Hippocampal formation (tissue), 2 donors: Measurements from ENCODE around the gene RNF225.
"Not testable (repeated sequence)": the region's sequence is repeated elsewhere in the genome, so short reads cannot be mapped to it uniquely, and the experiment has no call there.

Source experiments
- DNase-seq, 2 donors: peaks; one replicate each; lab custom pipeline; 2025; lab: John Stamatoyannopoulos, UW

RNF225 gene

GRCh38 chr19:58362272-58362994, 33.0 kb upstream of the RNF225 start, which contains the start of gene ZNF497:
TSS of gene ZNF497 (minus strand) at chr19:58362751. CDS start at chr19:58357635, 5,116 bp downstream.
- DNase-seq, result peak; percentile 91 to 96

GRCh38 chr19:58364146-58364545, 31.3 kb upstream of the RNF225 start:
- no peak for DNase-seq

- no peak for DNase-seq
These were observed 28.6 kb upstream of the RNF225 start for GRCh38 chr19:58366585-58367430.

DNA sequence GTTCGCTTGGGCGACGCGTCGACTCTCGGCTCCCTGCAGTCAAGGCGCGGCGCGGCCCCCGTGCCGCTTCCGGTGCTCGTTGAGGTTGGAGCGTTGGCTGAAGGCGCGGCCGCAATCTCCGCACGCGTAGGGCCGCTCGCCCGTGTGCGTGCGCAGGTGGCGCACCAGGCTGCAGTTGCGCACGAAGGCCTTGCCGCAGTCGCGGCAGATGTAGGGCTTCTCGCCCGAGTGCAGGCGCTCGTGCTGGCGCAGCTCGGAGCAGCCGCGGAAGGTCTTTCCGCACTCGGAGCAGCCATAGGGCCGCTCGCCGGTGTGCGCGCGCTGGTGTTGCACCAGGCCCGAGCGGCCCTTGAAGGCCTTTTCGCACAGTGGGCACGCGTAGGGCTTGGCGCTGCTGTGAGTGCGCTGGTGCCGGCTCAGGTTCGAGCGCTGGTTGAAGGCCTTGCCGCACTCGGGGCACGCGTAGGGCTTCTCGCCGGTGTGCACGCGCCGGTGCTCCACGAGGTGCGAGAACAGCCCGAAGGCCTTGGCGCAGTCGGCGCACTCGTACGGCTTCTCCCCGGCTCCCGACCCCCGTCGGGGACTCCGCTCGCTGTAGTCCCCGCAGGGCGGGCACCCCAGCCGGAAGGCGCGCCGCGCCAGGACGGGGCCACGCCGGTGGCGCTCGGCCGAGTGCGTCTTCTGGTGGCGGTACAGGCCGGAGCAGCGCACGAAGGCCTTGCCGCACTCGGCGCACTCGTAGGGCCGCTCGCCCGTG, 27.6 kb upstream of the RNF225 start:
- DNase-seq, result no peak

DNA sequence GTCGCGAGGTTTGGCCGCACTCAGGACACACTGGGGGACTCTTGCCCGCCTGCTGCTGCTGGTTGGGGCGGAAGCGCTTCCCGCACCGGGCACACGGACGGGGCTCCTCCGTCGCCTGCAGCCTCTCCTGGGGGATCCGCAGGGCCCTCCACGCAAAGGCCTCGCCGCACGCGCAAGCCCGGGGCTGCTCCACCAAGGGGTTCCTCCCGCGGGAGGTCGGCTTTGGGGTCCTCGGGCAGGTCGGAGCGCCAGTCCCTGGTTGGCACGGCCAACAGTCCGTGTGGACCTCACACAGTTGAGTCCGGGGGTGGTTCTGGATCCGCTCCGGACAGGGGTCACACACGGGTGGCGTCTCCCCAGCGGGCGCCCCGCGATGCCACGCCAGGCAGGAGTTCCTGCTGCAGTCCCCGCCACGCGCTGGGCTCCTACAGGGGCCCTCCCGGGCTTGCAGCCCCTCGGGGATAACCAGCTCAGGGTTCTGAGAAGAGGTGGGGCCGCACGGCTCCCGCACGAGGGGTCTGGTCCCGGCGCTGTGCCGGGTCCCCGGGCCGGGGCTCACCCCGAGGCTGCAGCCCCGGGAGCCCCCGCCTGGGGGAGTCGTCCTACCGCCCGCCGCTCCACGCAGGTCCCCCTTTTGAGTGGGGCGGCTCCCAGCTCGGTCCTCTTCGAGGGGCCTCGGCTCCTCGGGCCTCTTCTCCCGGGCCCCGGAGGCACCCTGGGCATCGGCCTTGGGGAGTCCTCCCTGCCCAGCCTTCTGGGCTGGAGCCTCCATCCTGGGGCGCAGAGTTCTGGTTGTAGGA, 26.7 kb upstream of the RNF225 start:
- no peak for DNase-seq

- DNase-seq, result no peak
These were observed 22.9 kb upstream of the RNF225 start for GRCh38 chr19:58372311-58373133.

DNA sequence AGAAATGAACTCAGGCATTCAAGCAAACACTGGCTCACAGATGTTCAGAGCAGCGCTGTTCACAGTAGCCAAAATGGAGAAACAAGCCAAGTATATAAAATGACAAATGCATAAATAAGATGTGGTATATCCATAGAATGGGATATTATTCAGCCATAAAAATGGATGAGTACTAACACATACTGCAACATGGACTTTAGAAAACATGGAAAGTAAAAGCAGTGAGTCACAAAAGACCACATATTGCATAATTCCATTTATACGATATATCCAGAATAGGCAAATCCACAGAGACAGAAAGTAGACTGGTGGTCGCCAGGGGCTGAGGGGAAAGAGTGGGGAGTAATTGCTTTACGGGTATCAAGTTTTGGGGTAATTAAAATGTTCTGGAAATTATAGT, 21.3 kb upstream of the RNF225 start:
- no peak for DNase-seq

DNA sequence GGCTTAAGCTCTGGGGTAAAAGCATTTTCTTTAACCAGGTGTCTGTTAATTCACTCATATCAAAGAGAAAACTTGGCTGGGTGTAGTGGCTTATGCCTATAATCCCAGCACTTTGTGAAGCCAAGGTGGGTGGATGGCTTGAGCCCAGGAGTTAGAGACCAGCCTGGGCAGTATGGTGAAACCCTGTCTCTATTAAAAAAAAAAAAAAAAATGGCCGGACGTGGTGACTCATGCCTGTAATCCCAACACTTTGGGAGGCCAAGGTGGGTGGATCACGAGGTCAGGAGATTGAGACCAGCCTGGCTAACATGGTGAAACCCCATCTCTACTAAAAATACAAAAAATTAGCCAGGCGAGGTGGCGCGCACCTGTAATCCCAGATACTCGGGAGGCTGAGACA, 18.7 kb upstream of the RNF225 start:
- not testable (repeated sequence) for DNase-seq

DNA sequence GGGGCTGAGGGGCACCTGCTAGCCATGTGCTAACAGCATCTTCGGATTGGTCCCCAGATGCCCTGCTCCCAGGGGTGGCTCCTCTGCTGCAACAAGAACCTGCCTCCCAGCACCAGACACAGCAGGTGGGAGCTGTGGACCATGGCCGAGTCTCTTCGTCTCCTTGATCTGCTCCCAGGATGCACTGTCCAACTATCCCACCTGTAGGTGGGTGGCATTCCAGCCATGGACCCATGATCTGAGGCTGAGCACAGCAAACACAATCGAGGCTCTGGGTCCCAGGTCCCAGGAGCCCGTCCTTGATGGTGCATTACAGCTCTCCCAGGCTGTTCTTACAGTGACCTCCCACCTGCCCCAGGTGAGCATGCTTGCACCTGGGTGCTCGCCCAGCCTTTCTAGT, 16.2 kb upstream of the RNF225 start:
- no peak for DNase-seq

DNA sequence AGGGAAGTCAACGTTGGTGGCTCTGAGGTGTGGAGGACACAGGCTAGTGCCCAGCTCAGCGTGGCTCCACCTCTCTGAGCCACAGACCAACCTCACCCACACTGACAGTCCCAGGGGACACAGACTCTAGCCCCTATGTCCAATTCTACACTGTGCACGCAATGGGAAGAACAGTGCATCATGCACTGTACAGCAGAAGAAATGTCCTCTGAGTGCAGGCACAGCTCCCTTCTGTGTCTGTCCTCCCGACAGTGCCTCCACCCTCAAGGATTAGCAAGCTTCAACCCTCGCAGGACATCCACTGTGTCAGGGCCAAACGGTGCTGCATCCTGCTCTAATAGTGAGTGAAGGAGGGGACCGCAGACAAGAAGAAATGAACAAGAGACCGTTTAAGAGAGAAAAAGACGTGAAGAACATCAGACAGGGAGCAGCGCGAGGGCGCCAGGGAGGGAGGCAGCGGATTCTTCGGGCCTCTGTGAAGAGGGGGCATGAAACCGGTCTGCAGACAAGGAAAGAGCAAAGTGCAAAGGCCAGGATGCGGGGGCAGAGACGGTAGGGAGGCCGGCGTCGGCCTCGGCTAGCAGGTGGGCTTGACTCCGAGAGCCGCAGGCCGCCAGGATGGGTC, 15.3 kb upstream of the RNF225 start:
- DNase-seq, result peak in 1 of 2 donors; percentile 60

- peak; percentile 97 to 98 for DNase-seq
These were observed 14.6 kb upstream of the RNF225 start, which contains the start of gene ZNF837 for GRCh38 chr19:58380662-58381459. TSS of gene ZNF837 (minus strand) at chr19:58381030. CDS start at chr19:58369332, 11,698 bp downstream.

DNA sequence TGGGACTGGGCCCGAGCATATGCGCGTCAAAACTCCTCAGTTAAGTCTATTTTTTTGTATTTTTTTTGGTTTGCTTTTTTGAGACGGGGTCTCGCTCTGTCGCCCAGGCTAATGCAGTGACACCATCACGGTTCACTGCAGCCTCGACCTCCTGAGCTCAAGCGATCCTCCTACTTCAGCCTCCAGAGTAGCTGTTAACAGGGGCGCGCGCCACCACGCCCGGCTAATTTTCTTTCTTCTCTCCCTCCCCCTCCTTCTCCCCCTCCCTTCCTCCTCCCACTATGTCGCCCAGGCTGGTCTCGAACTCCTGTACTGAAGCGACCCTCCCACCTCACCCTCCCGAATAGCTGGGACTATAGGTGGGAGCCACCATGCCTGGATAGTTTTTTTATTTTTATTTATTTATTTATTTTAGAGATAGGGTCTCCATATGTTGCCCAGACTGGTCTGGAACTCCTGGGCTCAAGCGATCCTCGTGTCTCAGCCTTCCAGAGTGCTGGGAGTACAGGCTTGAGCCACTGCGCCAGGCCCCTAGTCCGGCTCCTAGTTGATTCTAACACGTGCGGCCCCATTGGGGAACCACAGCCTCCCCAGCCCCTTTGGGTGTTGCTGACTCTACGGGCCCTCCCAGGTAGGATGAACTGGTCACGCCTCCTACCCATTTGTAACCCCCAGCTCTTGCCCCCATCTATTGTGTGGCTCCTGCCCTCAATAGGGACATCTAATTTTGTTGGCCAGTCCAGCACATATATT, 13.8 kb upstream of the RNF225 start:
- no peak for DNase-seq

DNA sequence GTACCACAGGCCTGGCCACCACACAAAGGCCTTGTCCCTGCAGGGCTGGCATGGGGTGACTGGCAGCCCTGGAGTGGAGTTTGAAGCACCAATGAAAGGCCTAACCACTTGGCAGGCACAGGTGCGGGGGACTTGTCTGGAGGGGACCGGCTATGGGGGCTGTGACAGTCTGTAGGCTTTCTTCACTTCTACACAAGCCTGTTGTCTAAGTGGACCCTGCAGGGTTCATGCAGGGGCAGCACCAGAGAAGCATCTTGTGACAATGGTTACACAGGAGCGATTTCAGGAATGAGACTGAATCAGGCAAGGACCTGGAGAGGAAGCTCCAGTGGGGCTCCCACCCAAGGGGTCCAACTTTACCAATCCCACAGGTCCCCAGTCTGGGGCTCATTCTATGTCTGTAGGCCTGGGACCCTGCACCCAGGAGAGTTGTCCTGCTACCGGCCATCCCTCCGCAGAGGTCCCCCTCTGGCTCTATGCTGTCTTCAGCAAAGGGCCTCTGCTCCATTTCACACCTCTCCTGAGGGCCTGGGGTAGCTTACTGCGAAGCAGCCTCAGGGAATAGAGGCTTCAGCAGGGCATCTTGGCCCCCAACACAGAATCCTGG, 12.4 kb upstream of the RNF225 start:
- DNase-seq, result no peak

- no peak for DNase-seq
These were observed 10.1 kb upstream of the RNF225 start for GRCh38 chr19:58385313-58385890.

DNA sequence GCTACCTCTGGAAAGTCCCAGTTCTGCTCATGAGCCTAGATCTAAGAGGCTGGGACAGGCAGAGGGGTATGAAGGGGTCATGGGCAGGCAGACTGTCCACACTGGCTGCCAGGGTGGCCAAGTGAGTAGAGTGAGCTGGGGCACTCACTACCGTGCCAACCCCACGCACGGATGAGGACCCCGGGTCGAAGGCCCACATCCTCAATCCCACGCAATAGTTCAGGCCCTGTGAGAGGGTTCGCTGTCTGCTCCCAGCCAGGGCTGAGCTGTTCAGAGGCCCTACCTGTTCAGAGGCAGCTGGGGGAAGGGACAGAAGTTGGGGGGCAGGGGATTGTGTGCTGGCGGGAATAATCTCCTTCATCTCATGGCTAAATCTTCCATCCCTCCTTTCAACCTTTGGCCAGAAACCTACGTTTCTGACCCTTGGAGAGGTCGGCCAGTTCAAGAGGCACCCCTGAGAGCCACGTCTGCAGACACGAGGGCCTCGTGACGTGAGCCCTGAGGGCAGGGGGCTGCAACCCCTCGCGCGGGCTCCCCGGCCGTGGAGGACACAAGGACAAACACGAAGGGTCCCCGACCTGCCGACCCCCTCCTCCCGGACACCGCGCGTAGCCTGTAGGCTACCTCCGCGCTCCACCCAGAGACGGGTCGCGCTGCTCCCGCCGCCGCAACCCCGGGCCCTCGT, 9.4 kb upstream of the RNF225 start:
- DNase-seq, result no peak

- DNase-seq, result peak; percentile 95 to 98
These were observed 8.7 kb upstream of the RNF225 start, which contains the start of gene RPS5 for GRCh38 chr19:58386576-58387337. TSS of gene RPS5 (plus strand) at chr19:58387269. CDS start at chr19:58388138, 869 bp downstream.
